GM11168 (cell line): Measurements from ENCODE around the gene APOC4.

Experiments
- in situ Hi-C: fragments of 300-500 bp; cut with MboI; formaldehyde crosslinking; loops from one replicate; pipeline ENCODE4 v1.12.0; 2022; ENCODE audit warnings: low sequenced_read_pairs; ENCODE audit not compliant: unreplicated experiment

APOC4 gene

GRCh38 chr19:44988273-44988672 lies 46.2 kb downstream of the APOC4 start:
- in situ Hi-C loops = no loop called here

DNA sequence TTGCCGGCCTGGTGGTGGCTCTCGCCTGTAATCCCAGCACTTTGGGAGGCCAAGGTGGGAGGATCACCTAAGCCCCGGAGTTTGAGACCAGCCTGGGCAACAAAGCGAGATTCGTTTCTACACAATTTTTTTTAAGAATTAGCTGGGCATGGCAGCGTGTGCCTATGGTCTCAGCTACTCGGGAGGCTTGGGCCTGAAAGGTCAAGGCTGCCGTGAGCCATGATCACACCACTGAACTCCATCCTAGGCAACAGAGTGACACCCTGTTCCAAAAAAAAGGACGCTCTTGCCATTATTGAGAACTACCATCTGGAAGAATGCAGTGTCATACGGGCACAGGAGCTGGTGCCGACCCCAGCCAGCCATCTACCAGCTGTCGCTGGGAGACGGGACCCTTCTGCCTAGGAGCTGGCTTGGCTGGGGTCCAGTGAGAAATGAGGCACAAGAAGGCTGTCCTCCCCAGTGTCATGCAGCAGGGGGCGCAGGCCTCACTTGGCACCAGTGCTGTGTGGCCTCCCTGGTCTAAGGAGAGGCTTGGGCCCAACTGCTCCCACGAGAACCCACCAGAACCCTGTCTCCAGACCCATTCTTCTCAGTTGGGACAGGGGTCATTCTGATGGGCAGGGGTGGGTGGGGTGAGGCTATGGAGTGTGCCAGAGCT lies 47.0 kb downstream of the APOC4 start:
- in situ Hi-C loops = no loop called here

- in situ Hi-C loops = no loop called here
Observed at GRCh38 chr19:44990459-44990858, 48.4 kb downstream of the APOC4 start.

- in situ Hi-C loops = no loop called here
Observed at GRCh38 chr19:44990966-44991365, 48.9 kb downstream of the APOC4 start.

- in situ Hi-C loops = no loop called here
Observed at GRCh38 chr19:44992336-44993163, 50.5 kb downstream of the APOC4 start.

- in situ Hi-C loops = no loop called here
Observed at GRCh38 chr19:44993526-44993925, 51.5 kb downstream of the APOC4 start.

GRCh38 chr19:44993926-44994537 lies 52.0 kb downstream of the APOC4 start:
- in situ Hi-C loops = no loop called here
